ENCODE measurements around the gene LONRF3.

DNA sequence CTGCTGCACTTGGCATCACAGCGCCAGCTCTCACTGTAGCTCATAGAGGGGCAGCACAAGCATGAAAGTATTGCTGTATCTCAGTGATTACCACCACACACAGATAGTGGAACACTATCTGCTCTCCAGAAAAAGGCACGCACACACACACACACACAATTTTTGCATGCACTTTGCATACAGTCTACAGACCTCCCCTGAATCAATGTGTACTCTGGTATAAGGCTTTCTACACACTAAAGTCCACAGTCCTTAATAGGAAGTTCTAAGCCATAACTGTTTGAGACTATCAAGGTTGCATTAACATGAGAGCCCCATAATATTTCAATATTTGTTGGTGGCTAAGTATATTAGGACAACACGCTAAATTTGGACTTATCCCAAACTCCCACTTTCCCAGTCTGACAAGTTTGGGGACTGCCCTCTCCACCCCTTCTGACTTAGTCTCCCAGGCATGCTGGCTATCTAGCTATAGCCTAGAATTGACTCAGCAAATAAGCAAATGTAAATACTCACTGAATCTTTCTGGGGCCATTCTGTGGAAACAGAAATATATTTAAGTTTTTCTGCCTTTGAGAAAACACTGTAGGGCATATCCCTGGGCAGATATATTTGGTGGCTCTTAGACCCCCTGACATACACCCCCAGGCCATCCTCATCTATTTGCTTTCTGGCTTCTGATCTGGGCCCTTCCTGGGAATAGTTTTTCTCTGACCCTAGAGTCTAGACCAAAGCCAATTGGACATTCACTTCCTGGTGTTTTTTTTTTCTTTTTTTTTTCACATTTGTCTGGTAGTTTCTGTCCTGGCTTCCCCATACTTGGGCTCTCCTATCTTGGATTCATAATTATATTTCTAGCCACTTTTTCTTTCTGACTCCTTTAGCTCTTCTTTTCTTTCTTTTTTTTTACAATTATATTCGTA is 62.0 kb downstream of the LONRF3 start:
- TF ChIP-seq EZH2 (conservative IDR thresholded peaks at IDR 0.05; ENCODE audit: low read depth, low read length) = no peak
- TF ChIP-seq POLR2AphosphoS2 (IDR thresholded peaks at IDR 0.05; ENCODE audit: low read depth, low read length) = no peak
- TF ChIP-seq CREM (IDR thresholded peaks at IDR 0.05) = no peak
- TF ChIP-seq CREM (CRISPR knock-in tag; IDR thresholded peaks at IDR 0.05) = no peak
- no peak for TF ChIP-seq RORA (CRISPR knock-in tag; IDR thresholded peaks at IDR 0.05)
- no peak for TF ChIP-seq MAZ (IDR thresholded peaks at IDR 0.05; ENCODE audit: borderline replicate concordance, low read depth, low read length)
- TF ChIP-seq MAZ (CRISPR knock-in tag; IDR thresholded peaks at IDR 0.05; ENCODE audit: low read depth) = no peak

Measured in HepG2 (cell line).